MCF 10A (cell line): ENCODE measurements around the gene FAM3C. TPM values are rescaled to one million over a fixed set of nuclear protein-coding genes. Genes with fewer than 3 reads are reported as not detected.
"Not testable (repeated sequence)": the region's sequence is repeated elsewhere in the genome, so short reads cannot be mapped to it uniquely, and the experiment has no call there.

Experiments used
- BruUV-seq: library from RNA; stranded (reverse); fragments of 400-500 nt; replicated peaks from 2 replicates; lab custom pipeline; 2021; lab: Mats Ljungman, UMichigan
- CTCF ChIA-PET: fragments of 300-600 bp; sonication (Branson Sonifier 250); formaldehyde crosslinking; extraction: SDS; loops from one replicate; lab custom pipeline; 2021; ENCODE audit warnings: antibody characterized with exemption, inconsistent platforms; lab: Yijun Ruan, JAX
- POLR2A ChIA-PET: fragments of 300-600, 350-650 bp; sonication (Branson Sonifier 250); formaldehyde crosslinking; extraction: SDS; loops from one replicate; lab custom pipeline; 2020; ENCODE audit warnings: antibody characterized with exemption, inconsistent platforms; lab: Yijun Ruan, JAX
- DNase-seq: peaks from one replicate; pipeline ENCODE4 v3.0.0-alpha.2; 2018; ENCODE audit not compliant: unreplicated experiment
- H3K27ac Mint-ChIP-seq: one replicate; pipeline ENCODE4 v1.8.0; 2022; ENCODE audit warnings: mild to moderate bottlenecking, low read depth, mixed read lengths; ENCODE audit not compliant: unreplicated experiment
- H3K27me3 Mint-ChIP-seq: one replicate; pipeline ENCODE4 v1.8.0; 2022; ENCODE audit warnings: mixed read lengths; ENCODE audit not compliant: insufficient read depth, unreplicated experiment
- H3K36me3 Mint-ChIP-seq: one replicate; pipeline ENCODE4 v1.8.0; 2022; ENCODE audit warnings: mild to moderate bottlenecking, moderate library complexity, mixed read lengths; ENCODE audit not compliant: insufficient read depth, unreplicated experiment
- H3K4me1 Mint-ChIP-seq: one replicate; pipeline ENCODE4 v1.8.0; 2022; ENCODE audit warnings: mixed read lengths; ENCODE audit not compliant: insufficient read depth, unreplicated experiment
- H3K4me3 Mint-ChIP-seq: one replicate; pipeline ENCODE4 v1.8.0; 2022; ENCODE audit warnings: mild to moderate bottlenecking, moderate library complexity, mixed read lengths; ENCODE audit not compliant: unreplicated experiment
- H3K9me3 Mint-ChIP-seq: one replicate; pipeline ENCODE4 v1.8.0; 2022; ENCODE audit warnings: mixed read lengths; ENCODE audit not compliant: unreplicated experiment
- CTCF ChIP-seq: fragments of 200-600 bp; IDR thresholded peaks from one replicate; pipeline ENCODE4 v1.8.0; 2022; ENCODE audit warnings: antibody characterized with exemption, mild to moderate bottlenecking; ENCODE audit not compliant: unreplicated experiment
- intact Hi-C: fragments of 100-400 bp; cut with micrococcal nuclease; formaldehyde crosslinking; loops from 2 replicates; pipeline ENCODE4 v1.14.1; 2022
- total RNA-seq: library from RNA; stranded (reverse); gene quantifications from 2 replicates; pipeline ENCODE4 v1.2.3, GENCODE V29; 2022

FAM3C gene
- total RNA-seq, 1 experiment from 2014 or later: 56.5 TPM

- no peak for DNase-seq
- no TSS peak for BruUV-seq
- Mint-ChIP-seq H3K4me3 (no peak overlapping the region), H3K27me3 (no peaks in the 10 kb centered on the region), H3K27ac (no peak overlapping the region), H3K4me1 (no peaks in the 10 kb centered on the region), H3K36me3 (no peaks in the 10 kb centered on the region), H3K9me3 (no peaks in the 10 kb centered on the region)
- CTCF ChIA-PET: no interaction called here
- POLR2A ChIA-PET: no interaction called here
- intact Hi-C loops: no loop called here
- TF ChIP-seq CTCF: no peak
These were observed 32.9 kb upstream of the FAM3C start for GRCh38 chr7:121428855-121429489.

- BruUV-seq, H3K27ac Mint-ChIP-seq, intact Hi-C loops, CTCF ChIA-PET, H3K36me3 Mint-ChIP-seq, POLR2A ChIA-PET, DNase-seq, H3K9me3 Mint-ChIP-seq, H3K27me3 Mint-ChIP-seq, H3K4me1 Mint-ChIP-seq, H3K4me3 Mint-ChIP-seq: not testable (repeated sequence)
These were observed 25.6 kb upstream of the FAM3C start for GRCh38 chr7:121421743-121422142.

- ChIA-PET CTCF (interaction anchor here (0.6 kb wide), 1 partner anchor 850 kb away, joined by 3 read pairs; no protein-coding TSS in a partner anchor), POLR2A (no interaction called here)
- Mint-ChIP-seq H3K9me3 (no peaks in the 10 kb centered on the region), H3K36me3 (no peaks in the 10 kb centered on the region), H3K27me3 (no peaks in the 10 kb centered on the region), H3K27ac (no peak overlapping the region), H3K4me1 (no peaks in the 10 kb centered on the region), H3K4me3 (no peak overlapping the region)
- BruUV-seq: no TSS peak
- DNase-seq: no peak
- intact Hi-C loops: no loop called here
- TF ChIP-seq CTCF: no peak
These were observed 24.9 kb upstream of the FAM3C start for GRCh38 chr7:121420976-121421375.

GRCh38 chr7:121419201-121420148 lies 23.4 kb upstream of the FAM3C start:
- intact Hi-C loops: no loop called here
- Mint-ChIP-seq H3K4me1 (no peaks in the 10 kb centered on the region), H3K4me3 (no peak overlapping the region), H3K9me3 (no peaks in the 10 kb centered on the region), H3K27ac (no peak overlapping the region), H3K36me3 (no peaks in the 10 kb centered on the region), H3K27me3 (no peaks in the 10 kb centered on the region)
- ChIA-PET POLR2A (no interaction called here), CTCF (interaction anchor here (0.6 to 1.0 kb wide), 2 partner anchors 11 to 161 kb away, joined by 3 read pairs; no protein-coding TSS in a partner anchor)
- no TSS peak for BruUV-seq
- no peak for TF ChIP-seq CTCF
- no peak for DNase-seq
